Progenitor cell of endocrine pancreas (in vitro differentiated cells): ENCODE results near the gene SLC39A9. TPM values are rescaled to one million over a fixed set of nuclear protein-coding genes. Genes with fewer than 3 reads are reported as not detected.

Experiments used
- DNase-seq: peaks from one replicate; pipeline ENCODE4 v3.0.0; 2021; ENCODE audit warnings: low spot score; ENCODE audit not compliant: unreplicated experiment
- H3K27ac Mint-ChIP-seq: 2 replicates; pipeline ENCODE4 v1.8.0; 2021; ENCODE audit warnings: mild to moderate bottlenecking, moderate library complexity, mixed read lengths
- H3K27me3 Mint-ChIP-seq: 2 replicates; pipeline ENCODE4 v1.8.0; 2021; ENCODE audit warnings: mixed read lengths
- H3K36me3 Mint-ChIP-seq: 2 replicates; pipeline ENCODE4 v1.8.0; 2022; ENCODE audit warnings: mixed read lengths; ENCODE audit not compliant: insufficient read depth
- H3K4me1 Mint-ChIP-seq: 2 replicates; pipeline ENCODE4 v1.8.0; 2021; ENCODE audit warnings: low read depth, mixed read lengths
- H3K4me3 Mint-ChIP-seq: 2 replicates; pipeline ENCODE4 v1.8.0; 2021; ENCODE audit warnings: low read depth, mild to moderate bottlenecking, moderate library complexity, mixed read lengths
- H3K9me3 Mint-ChIP-seq: 2 replicates; pipeline ENCODE4 v1.8.0; 2021; ENCODE audit warnings: low read depth, mixed read lengths
- total RNA-seq: library from RNA; stranded (reverse); gene quantifications from 2 replicates; pipeline ENCODE4 v1.2.1, GENCODE V29; 2021
- TF ChIP-seq, protein P1 (sequence below): fragments of 200-600 bp; sonication (generic); IDR thresholded peaks from one replicate; pipeline ENCODE4 v1.5.0; 2021; ENCODE audit warnings: antibody characterized with exemption, mild to moderate bottlenecking; ENCODE audit not compliant: unreplicated experiment

The SLC39A9 gene
- total RNA-seq, 1 donor from 2014 or later: 62.2 TPM

DNA sequence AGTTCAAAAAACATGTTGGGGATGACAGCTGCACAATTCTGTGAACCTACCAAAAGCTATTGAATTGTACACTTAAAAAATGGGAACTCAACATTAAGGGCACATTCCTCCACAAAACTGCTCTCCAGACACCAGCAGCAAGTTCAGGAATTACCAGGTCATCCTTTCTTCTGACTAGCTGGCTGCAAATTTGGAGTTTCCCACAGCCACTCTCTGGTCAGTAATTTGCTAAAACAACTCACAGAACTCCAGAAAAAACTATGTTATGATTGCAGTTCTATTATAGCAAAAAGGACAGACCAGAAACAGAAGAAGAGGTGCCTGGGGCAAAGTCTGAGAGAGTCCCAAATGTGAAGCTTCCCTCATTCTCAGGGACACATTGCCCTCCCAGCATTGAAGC, 65.9 kb downstream of the SLC39A9 start:
- Mint-ChIP-seq H3K27me3 (no peaks in the 10 kb centered on the region), H3K4me3 (no peak overlapping the region), H3K4me1 (no peaks in the 10 kb centered on the region), H3K36me3 (peaks cover 1% of the 10 kb centered on the region), H3K27ac (no peak overlapping the region), H3K9me3 (no peaks in the 10 kb centered on the region)
- no peak for DNase-seq
- TF ChIP-seq, protein P1, sequence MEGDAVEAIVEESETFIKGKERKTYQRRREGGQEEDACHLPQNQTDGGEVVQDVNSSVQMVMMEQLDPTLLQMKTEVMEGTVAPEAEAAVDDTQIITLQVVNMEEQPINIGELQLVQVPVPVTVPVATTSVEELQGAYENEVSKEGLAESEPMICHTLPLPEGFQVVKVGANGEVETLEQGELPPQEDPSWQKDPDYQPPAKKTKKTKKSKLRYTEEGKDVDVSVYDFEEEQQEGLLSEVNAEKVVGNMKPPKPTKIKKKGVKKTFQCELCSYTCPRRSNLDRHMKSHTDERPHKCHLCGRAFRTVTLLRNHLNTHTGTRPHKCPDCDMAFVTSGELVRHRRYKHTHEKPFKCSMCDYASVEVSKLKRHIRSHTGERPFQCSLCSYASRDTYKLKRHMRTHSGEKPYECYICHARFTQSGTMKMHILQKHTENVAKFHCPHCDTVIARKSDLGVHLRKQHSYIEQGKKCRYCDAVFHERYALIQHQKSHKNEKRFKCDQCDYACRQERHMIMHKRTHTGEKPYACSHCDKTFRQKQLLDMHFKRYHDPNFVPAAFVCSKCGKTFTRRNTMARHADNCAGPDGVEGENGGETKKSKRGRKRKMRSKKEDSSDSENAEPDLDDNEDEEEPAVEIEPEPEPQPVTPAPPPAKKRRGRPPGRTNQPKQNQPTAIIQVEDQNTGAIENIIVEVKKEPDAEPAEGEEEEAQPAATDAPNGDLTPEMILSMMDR: no peak

DNA sequence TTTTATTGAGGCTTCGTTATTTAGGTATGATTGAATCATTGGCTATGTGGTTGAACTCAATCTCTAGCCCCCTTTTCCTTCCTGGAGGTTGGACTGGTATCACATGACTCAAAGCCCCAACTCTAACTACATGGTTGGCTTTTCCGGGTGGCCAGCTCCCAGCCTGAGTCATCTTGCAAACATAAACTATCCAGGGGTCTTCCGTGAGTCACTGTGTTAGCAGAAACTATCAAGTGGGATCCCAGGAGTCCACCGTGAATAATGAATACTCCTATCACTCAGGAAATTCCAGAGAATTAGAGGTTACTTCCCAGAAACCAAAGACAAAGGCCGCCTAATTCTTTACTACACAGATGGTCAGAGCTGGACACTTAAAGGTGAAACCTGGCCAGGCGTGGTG, 66.3 kb downstream of the SLC39A9 start:
- Mint-ChIP-seq H3K4me1 (no peaks in the 10 kb centered on the region), H3K4me3 (no peak overlapping the region), H3K27me3 (no peaks in the 10 kb centered on the region), H3K36me3 (peaks cover 1% of the 10 kb centered on the region), H3K9me3 (no peaks in the 10 kb centered on the region), H3K27ac (no peak overlapping the region)
- TF ChIP-seq, protein P1: no peak
- DNase-seq: no peak

DNA sequence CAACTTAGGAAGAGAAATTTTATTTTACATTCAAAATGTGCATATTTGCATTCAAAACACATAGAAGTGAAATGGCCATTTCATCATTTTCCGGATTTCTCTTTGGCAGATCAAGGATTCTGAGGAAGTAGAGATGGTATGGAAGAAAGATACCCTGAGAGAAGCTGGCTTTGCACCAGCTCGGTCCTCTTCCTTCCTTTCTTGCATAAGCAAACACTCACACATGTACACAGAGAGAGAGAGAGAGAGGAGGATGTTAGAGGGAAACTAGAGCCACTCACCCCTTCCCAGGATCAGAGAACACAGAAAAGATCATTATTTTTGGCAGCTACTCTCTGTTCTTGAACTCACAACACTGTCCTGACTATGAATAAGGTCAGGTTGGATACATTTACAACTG, 70.5 kb downstream of the SLC39A9 start:
- H3K27me3 Mint-ChIP-seq: peaks cover 5% of the 10 kb centered on the region
- H3K9me3 Mint-ChIP-seq: no peaks in the 10 kb centered on the region
- no peaks in the 10 kb centered on the region for H3K4me1 Mint-ChIP-seq
- peaks cover 1% of the 10 kb centered on the region for H3K36me3 Mint-ChIP-seq
- no peak for DNase-seq
- no peak overlapping the region for H3K4me3 Mint-ChIP-seq
- H3K27ac Mint-ChIP-seq: no peak overlapping the region
- TF ChIP-seq, protein P1: no peak

DNA sequence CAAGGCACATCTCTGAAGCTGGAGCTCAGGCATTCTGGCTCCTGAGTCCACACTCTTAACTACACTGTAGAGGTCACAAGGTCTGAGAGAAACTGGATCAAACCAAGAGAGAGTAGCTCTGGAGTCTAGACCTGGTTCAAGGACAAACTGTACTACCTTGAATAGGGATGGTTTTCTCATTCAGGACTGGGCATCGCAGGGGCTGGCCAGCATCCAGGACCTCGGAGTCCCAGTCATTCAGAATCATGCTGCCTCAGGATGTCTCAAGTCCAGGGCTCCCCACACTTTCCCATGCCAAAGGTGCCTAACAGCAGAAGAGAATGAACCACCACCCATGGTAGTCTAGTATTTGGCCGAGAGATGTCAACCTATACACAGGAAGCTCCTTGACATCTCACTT, 72.9 kb downstream of the SLC39A9 start:
- H3K27ac Mint-ChIP-seq: no peak overlapping the region
- H3K4me3 Mint-ChIP-seq: no peak overlapping the region
- peaks cover 9% of the 10 kb centered on the region for H3K27me3 Mint-ChIP-seq
- TF ChIP-seq, protein P1: no peak
- H3K4me1 Mint-ChIP-seq: no peaks in the 10 kb centered on the region
- no peak for DNase-seq
- H3K9me3 Mint-ChIP-seq: no peaks in the 10 kb centered on the region
- H3K36me3 Mint-ChIP-seq: peaks cover 1% of the 10 kb centered on the region

DNA sequence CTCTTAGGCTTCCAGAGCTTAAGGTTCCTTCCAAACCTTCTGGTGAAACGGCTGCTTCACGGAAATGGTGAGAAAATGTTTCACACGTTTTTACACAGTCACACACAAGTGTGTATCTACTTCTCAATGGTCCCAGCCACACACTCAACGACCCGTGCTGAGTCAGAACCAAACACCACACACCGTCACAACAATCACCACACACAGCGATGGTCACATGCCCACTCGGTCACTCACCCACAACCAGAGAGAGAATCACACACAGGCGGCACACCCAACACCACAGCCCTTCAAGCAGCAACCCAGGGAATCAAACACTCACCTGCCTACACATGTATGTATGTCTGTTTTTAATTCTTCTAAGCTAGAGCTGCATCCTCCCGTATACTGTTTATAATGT, 73.4 kb downstream of the SLC39A9 start:
- Mint-ChIP-seq H3K4me3 (no peak overlapping the region), H3K36me3 (peaks cover 1% of the 10 kb centered on the region), H3K27me3 (peaks cover 9% of the 10 kb centered on the region), H3K27ac (no peak overlapping the region), H3K4me1 (no peaks in the 10 kb centered on the region), H3K9me3 (no peaks in the 10 kb centered on the region)
- no peak for DNase-seq
- TF ChIP-seq, protein P1: no peak
